ENCODE results near the gene DOCK1.

DOCK1 gene

DNA sequence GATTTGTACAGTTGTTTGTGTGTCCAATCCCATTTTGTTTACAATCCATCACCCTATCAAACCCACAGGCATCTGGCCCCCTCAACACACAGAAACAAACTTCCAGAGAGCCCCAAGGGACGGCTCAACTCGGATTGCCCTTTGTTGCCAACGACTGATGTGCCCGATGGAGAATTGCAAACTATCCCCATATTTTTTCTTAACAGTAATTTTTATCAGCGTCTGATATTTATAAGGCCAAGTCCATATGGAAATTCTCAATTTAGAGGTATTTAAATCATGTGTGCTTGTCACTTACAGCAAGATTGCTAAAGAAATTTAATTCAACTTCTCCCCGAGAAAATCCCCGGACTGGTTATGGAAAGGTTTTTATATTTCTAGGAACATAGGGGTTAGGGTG lies 530.0 kb downstream of the DOCK1 start:
- no peak overlapping the region for H3K4me3 ChIP-seq (ENCODE audit: low read depth, low read length)
- TF ChIP-seq MYC (IDR thresholded peaks at IDR 0.05; ENCODE audit: low read depth, low read length): no peak
- no peak for DNase-seq (ENCODE audit: low read depth)

DNA sequence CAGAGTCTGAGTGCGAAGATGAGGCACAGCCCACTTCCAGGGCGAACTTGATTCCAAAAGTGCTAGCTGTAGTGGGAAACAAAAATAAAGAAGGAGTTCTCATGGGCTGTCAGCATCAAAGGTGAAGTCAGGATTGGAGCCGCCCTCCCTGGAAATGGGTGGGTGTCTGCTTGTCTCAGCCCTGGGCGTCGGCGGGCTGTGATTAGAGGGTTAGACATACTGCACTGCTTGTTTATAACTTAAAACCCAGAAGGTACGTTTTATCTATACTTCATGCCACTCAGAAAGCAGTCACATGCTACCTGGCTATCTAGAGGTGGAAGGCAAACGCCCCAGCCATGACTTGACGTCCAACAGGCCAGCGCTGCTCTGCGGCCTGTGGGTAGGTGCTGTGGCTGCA lies 535.1 kb downstream of the DOCK1 start:
- no peak for DNase-seq (ENCODE audit: low read depth)
- H3K4me3 ChIP-seq (ENCODE audit: low read depth, low read length): no peak overlapping the region
- no peak for TF ChIP-seq MYC (IDR thresholded peaks at IDR 0.05; ENCODE audit: low read depth, low read length)
- TF ChIP-seq, protein P1, sequence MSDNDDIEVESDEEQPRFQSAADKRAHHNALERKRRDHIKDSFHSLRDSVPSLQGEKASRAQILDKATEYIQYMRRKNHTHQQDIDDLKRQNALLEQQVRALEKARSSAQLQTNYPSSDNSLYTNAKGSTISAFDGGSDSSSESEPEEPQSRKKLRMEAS (IDR thresholded peaks at IDR 0.05; ENCODE audit: low read depth, low read length): no peak
- no peak for TF ChIP-seq POLR2A (IDR thresholded peaks at IDR 0.05; ENCODE audit: extremely low read depth, insufficient read length)
- TF ChIP-seq, protein P2, sequence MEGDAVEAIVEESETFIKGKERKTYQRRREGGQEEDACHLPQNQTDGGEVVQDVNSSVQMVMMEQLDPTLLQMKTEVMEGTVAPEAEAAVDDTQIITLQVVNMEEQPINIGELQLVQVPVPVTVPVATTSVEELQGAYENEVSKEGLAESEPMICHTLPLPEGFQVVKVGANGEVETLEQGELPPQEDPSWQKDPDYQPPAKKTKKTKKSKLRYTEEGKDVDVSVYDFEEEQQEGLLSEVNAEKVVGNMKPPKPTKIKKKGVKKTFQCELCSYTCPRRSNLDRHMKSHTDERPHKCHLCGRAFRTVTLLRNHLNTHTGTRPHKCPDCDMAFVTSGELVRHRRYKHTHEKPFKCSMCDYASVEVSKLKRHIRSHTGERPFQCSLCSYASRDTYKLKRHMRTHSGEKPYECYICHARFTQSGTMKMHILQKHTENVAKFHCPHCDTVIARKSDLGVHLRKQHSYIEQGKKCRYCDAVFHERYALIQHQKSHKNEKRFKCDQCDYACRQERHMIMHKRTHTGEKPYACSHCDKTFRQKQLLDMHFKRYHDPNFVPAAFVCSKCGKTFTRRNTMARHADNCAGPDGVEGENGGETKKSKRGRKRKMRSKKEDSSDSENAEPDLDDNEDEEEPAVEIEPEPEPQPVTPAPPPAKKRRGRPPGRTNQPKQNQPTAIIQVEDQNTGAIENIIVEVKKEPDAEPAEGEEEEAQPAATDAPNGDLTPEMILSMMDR (IDR thresholded peaks at IDR 0.05; ENCODE audit: low read depth, low read length): no peak

DNA sequence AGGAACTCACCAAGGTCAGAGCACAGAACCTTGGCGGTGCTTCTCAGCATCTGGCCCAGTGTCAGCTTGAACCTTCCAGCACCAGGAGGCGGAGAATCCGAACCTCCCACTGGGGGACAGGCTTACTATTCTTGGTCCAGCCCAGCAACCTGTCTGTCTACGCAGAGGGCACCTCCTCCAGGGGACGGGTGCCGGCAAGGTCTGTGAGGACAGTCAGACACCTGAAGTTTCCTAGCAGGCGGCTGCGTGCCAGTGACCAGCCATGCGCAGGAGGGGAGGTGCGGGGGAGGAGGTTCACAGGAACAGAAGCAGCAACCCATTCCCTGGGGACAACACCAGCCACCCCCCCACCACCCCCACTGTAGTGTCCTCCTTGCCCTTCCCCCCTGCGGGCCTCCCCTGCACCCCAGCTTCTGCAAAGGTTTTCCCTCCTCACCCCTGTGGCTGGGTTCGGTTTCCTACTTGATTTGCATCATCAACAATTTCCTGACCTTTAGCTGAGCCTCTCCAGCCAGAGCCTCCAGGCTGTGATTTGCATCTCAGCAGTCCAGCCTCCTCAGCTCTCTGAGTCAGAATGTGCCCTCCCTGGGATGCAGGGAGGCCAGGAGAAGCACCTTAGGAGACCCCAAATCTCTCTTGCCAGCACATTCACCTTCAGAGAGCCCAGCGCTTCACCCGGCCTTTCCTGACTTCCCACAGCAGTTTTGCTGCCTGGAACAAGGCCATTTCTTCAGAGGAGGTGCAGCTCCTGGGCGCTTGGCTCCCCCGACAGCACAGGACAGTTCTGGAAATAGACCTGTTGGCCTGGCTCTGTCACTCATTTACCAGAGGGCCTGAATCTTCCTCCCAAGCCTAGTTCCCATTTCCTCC lies 536.4 kb downstream of the DOCK1 start:
- no peak overlapping the region for H3K4me3 ChIP-seq (ENCODE audit: low read depth, low read length)
- TF ChIP-seq, protein P2 (IDR thresholded peaks at IDR 0.05; ENCODE audit: low read depth, low read length): no peak
- no peak for TF ChIP-seq MYC (IDR thresholded peaks at IDR 0.05; ENCODE audit: low read depth, low read length)
- TF ChIP-seq, protein P1 (IDR thresholded peaks at IDR 0.05; ENCODE audit: low read depth, low read length): no peak
- TF ChIP-seq POLR2A (IDR thresholded peaks at IDR 0.05; ENCODE audit: extremely low read depth, insufficient read length): no peak
- DNase-seq (ENCODE audit: low read depth): peak; percentile 13

DNA sequence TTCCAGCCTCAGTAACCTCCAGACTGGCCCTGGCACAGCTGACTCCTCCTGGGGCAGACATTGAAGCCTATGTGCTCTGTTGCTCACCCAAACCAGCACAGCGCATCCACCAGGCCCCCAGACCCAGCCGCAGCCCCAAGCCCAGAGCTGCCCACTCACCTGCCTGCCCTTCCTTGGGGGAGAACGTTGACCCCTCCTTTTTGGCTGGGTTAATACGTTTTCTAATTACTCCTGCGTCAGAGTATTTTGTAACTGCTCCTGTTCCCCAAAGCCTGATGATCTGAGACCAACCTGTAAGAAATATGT lies 536.9 kb downstream of the DOCK1 start:
- DNase-seq (ENCODE audit: low read depth): no peak
- no peak overlapping the region for H3K4me3 ChIP-seq (ENCODE audit: low read depth, low read length)
- no peak for TF ChIP-seq POLR2A (IDR thresholded peaks at IDR 0.05; ENCODE audit: extremely low read depth, insufficient read length)
- TF ChIP-seq, protein P1 (IDR thresholded peaks at IDR 0.05; ENCODE audit: low read depth, low read length): no peak

DNA sequence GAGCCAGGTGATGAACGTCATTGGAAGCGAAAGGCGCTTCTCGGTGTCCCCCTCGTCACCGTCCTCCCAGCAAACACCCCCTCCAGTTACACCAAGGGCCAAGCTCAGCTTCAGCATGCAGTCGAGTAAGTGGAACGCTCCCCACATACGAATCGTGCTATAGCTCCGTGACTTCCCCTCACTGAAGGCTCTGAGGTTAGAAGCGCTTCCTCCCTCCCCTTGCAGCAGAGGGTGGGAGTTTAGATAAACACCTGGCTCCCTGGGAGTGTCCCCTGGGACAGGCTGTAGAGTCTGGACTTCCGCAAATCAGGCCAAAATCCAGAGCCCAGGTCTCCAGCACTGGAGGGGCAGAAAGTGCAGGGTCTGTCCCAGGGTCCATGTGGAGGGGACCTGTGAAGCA lies 538.9 kb downstream of the DOCK1 start:
- DNase-seq (ENCODE audit: low read depth): peak; percentile 36
- TF ChIP-seq, protein P2 (IDR thresholded peaks at IDR 0.05; ENCODE audit: low read depth, low read length): no peak
- TF ChIP-seq POLR2A (IDR thresholded peaks at IDR 0.05; ENCODE audit: extremely low read depth, insufficient read length): no peak
- TF ChIP-seq MYC (IDR thresholded peaks at IDR 0.05; ENCODE audit: low read depth, low read length): no peak
- TF ChIP-seq, protein P1 (IDR thresholded peaks at IDR 0.05; ENCODE audit: low read depth, low read length): no peak
- no peak overlapping the region for H3K4me3 ChIP-seq (ENCODE audit: low read depth, low read length)

DNA sequence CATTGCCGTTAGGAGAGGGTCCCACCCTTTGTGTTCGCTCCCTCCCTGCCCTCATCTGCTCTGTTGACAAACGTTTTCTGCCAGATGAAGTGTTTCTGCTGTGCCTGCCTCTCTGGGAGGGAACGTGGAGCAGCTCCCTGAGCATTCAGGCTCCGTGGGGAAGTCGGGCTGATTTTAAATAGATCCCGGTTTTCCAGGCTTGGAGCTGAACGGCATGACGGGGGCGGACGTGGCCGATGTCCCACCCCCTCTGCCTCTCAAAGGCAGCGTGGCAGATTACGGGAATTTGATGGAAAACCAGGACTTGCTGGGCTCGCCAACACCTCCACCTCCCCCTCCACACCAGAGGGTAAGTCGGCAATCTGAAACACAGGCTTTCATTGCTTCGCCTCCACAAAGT lies 542.0 kb downstream of the DOCK1 start:
- TF ChIP-seq, protein P1 (IDR thresholded peaks at IDR 0.05; ENCODE audit: low read depth, low read length): no peak
- no peak for TF ChIP-seq POLR2A (IDR thresholded peaks at IDR 0.05; ENCODE audit: extremely low read depth, insufficient read length)
- no peak for TF ChIP-seq MYC (IDR thresholded peaks at IDR 0.05; ENCODE audit: low read depth, low read length)
- TF ChIP-seq, protein P2 (IDR thresholded peaks at IDR 0.05; ENCODE audit: low read depth, low read length): no peak
- no peak for DNase-seq (ENCODE audit: low read depth)
- H3K4me3 ChIP-seq (ENCODE audit: low read depth, low read length): no peak overlapping the region

Data from NB4 (cell line).